Glutamatergic neuron (in vitro differentiated cells): ENCODE measurements around the gene SYNDIG1. TPM values are rescaled to one million over a fixed set of nuclear protein-coding genes. Genes with fewer than 3 reads are reported as not detected.

Source experiments
- DNase-seq: peaks from one replicate; pipeline ENCODE4 v3.0.0; 2022
- H3K27ac Mint-ChIP-seq: one replicate; pipeline ENCODE4 v1.8.0; 2020; ENCODE audit warnings: mild to moderate bottlenecking, mixed read lengths, inconsistent platforms; ENCODE audit not compliant: unreplicated experiment
- H3K27me3 Mint-ChIP-seq: one replicate; pipeline ENCODE4 v1.8.0; 2020; ENCODE audit warnings: mild to moderate bottlenecking, moderate library complexity, mixed read lengths, inconsistent platforms; ENCODE audit not compliant: unreplicated experiment
- H3K36me3 Mint-ChIP-seq: one replicate; pipeline ENCODE4 v1.8.0; 2020; ENCODE audit warnings: mild to moderate bottlenecking, mixed read lengths, inconsistent platforms; ENCODE audit not compliant: unreplicated experiment
- H3K4me1 Mint-ChIP-seq: one replicate; pipeline ENCODE4 v1.8.0; 2020; ENCODE audit warnings: mild to moderate bottlenecking, low read depth, mixed read lengths, inconsistent platforms; ENCODE audit not compliant: unreplicated experiment
- H3K4me3 Mint-ChIP-seq: one replicate; pipeline ENCODE4 v1.8.0; 2020; ENCODE audit warnings: mild to moderate bottlenecking, mixed read lengths, inconsistent platforms; ENCODE audit not compliant: unreplicated experiment
- H3K9me3 Mint-ChIP-seq: one replicate; pipeline ENCODE4 v1.8.0; 2020; ENCODE audit warnings: mild to moderate bottlenecking, moderate library complexity, mixed read lengths, inconsistent platforms; ENCODE audit not compliant: unreplicated experiment
- total RNA-seq: library from RNA; stranded (reverse); fragmentation: NEBNext Ultra II Directional; extraction: Animal tissue kit (Norgen Biotek cat#: 25700); gene quantifications from one replicate; pipeline ENCODE4 v1.2.1, GENCODE V29; 2021; ENCODE audit not compliant: unreplicated experiment
- TF ChIP-seq, protein P1 (sequence below): fragments of 200-600 bp; sonication (generic); IDR thresholded peaks from one replicate; pipeline ENCODE4 v1.5.0; 2021; ENCODE audit not compliant: partially characterized antibody, unreplicated experiment

SYNDIG1 gene
- total RNA-seq, 1 donor from 2014 or later, result 10.4 TPM

DNA sequence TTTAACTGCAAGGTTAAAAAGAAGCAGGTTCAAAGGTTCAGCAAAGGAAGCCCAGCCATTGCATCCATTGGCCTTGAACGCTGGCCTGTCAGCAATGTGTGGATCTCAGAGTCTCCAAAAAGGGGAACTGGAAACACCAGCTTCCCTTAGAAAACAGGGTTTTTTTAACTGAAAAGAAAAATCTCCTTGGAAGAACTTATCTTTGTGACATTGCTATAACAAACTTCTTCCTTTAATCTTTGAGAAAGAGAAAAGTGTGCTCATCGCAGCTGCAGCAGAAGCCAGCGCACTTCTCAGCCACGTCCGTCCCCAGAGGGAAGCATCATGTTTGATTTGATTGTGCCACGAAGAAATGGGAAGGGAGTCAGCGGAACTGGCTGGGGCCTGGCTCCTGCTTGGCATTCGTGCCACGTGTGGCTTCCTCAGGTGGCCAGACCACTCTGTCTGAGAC lies 215.0 kb downstream of the SYNDIG1 start:
- Mint-ChIP-seq H3K36me3 (peaks cover 6% of the 10 kb centered on the region), H3K9me3 (peaks cover 11% of the 10 kb centered on the region), H3K4me1 (no peaks in the 10 kb centered on the region), H3K4me3 (no peak overlapping the region), H3K27ac (no peak overlapping the region), H3K27me3 (peaks cover 2% of the 10 kb centered on the region)
- TF ChIP-seq, protein P1, sequence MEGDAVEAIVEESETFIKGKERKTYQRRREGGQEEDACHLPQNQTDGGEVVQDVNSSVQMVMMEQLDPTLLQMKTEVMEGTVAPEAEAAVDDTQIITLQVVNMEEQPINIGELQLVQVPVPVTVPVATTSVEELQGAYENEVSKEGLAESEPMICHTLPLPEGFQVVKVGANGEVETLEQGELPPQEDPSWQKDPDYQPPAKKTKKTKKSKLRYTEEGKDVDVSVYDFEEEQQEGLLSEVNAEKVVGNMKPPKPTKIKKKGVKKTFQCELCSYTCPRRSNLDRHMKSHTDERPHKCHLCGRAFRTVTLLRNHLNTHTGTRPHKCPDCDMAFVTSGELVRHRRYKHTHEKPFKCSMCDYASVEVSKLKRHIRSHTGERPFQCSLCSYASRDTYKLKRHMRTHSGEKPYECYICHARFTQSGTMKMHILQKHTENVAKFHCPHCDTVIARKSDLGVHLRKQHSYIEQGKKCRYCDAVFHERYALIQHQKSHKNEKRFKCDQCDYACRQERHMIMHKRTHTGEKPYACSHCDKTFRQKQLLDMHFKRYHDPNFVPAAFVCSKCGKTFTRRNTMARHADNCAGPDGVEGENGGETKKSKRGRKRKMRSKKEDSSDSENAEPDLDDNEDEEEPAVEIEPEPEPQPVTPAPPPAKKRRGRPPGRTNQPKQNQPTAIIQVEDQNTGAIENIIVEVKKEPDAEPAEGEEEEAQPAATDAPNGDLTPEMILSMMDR, result no peak
- no peak for DNase-seq

DNA sequence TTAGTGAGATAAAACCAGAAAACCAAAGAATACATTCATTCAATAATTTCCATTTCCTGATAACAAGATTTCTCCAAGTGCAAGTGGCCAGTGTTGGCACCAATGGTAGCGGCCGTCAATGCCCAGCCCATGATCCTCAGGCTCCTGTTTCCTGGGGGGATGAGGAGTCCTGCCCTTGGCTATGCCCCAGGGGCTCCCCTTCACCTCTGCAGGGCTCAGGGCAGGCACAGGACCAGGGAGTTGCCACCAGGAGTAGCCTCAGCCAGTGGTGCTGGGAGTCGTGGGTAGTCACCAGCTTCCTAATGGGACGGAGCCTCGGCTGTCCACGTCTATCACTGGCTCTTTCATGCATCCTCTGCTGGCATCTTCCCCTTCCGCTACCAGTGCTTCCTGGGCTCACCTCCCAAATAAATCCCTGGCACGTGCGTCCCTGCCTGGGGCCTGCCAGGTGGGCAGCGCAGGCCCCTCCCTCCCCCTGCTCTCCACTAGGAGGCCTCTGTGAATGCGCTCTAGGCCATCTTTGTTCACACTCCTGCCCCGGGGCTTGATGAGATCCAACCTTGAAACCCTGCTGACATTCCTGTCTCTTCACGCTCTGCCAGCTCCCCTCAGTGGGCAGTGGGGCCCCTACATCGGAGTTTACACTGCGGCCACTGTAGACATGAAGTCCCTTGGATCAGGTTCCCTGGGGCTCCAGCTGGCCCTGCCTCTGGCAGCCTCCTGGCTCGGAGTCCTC lies 215.7 kb downstream of the SYNDIG1 start:
- Mint-ChIP-seq H3K36me3 (peaks cover 6% of the 10 kb centered on the region), H3K27ac (no peak overlapping the region), H3K27me3 (peaks cover 2% of the 10 kb centered on the region), H3K4me3 (no peak overlapping the region), H3K9me3 (peaks cover 9% of the 10 kb centered on the region), H3K4me1 (no peaks in the 10 kb centered on the region)
- DNase-seq, result no peak
- TF ChIP-seq, protein P1, result no peak

DNA sequence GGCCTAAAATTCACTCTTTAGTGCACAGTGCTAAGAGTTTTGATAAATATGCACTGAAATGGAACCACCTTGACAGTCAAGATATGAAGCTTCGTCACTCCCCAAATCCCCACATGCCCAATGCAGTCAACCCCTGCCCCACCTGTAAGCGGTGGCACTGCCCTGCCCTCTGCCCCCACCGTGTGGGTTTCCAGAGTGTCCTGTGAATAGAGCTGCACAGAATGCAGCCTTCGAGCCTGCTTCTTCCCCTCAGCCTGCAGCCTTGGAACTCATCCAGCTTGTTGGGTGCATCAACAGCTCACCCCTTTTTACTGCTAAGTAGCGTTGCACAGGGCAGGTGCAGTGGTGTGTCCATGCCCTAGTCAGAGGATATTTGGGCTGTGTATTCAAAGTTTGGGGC lies 216.3 kb downstream of the SYNDIG1 start:
- Mint-ChIP-seq H3K4me1 (no peaks in the 10 kb centered on the region), H3K4me3 (no peak overlapping the region), H3K27ac (no peak overlapping the region), H3K9me3 (peaks cover 9% of the 10 kb centered on the region), H3K27me3 (peaks cover 2% of the 10 kb centered on the region), H3K36me3 (peaks cover 6% of the 10 kb centered on the region)
- TF ChIP-seq, protein P1, result no peak
- no peak for DNase-seq

DNA sequence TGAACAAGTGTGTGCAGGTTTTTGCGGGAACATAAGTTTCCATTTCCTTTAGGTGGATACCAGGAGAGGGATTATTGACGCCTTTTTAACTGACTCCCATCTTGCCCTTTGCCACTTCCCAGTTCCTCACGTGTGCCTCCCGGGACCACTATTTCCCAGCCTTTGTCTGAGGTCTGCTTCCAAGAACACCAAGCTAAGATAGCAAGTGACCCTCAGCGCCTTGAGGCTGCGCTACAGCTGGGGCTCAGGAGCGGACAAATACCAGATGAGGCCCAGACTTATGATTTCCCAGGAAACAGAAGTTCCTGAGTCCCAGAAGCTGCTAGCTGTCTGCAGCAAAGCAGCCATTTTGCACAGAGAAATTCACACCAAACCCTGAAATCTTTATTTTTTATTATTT lies 216.7 kb downstream of the SYNDIG1 start:
- TF ChIP-seq, protein P1, result no peak
- Mint-ChIP-seq H3K4me1 (no peaks in the 10 kb centered on the region), H3K4me3 (no peak overlapping the region), H3K9me3 (peaks cover 9% of the 10 kb centered on the region), H3K27ac (no peak overlapping the region), H3K27me3 (peaks cover 2% of the 10 kb centered on the region), H3K36me3 (peaks cover 6% of the 10 kb centered on the region)
- no peak for DNase-seq

DNA sequence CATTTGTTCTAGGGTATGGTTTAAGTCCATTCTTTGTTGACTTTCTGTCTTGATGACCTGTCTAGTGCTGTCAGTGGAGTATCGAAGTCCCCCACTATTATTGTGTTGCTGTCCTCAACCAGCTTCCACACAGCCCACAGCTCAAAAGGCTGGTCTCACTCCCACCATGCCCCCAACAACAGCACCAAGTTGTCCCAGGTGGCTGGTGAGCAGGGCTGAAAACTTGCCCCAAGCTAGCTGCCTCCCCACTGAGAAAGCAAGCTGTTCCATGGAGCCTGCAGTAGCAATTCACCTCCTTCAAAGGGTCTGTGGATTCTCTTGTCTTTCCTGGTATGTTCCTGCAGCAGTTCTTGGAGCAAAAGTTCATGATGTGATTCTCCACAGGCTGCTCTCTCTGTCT lies 221.0 kb downstream of the SYNDIG1 start:
- Mint-ChIP-seq H3K9me3 (peaks cover 13% of the 10 kb centered on the region), H3K4me1 (no peaks in the 10 kb centered on the region), H3K36me3 (peaks cover 6% of the 10 kb centered on the region), H3K4me3 (no peak overlapping the region), H3K27me3 (peaks cover 2% of the 10 kb centered on the region), H3K27ac (no peak overlapping the region)
- no peak for DNase-seq
- TF ChIP-seq, protein P1, result no peak
